IMR-90 (cell line): ENCODE measurements around the gene CYP4Z1. TPM values are rescaled to one million over a fixed set of nuclear protein-coding genes. Genes with fewer than 3 reads are reported as not detected.

Experiments
- ATAC-seq: fragments of 200-7000 bp; cut with Tn5 transposase; 2 replicates; pipeline ENCODE4 v1.9.1; 2020; ENCODE audit warnings: low read depth, mild to moderate bottlenecking, moderate library complexity
- BruUV-seq: library from RNA; stranded (reverse); fragments of 400-500 nt; replicated peaks from 2 replicates; lab custom pipeline; 2021; lab: Mats Ljungman, UMichigan
- CTCF ChIA-PET: fragments of 300-600 bp; formaldehyde crosslinking; extraction: SDS; loops from one replicate; lab custom pipeline; 2021; ENCODE audit warnings: antibody characterized with exemption; lab: Yijun Ruan, JAX
- POLR2A ChIA-PET: fragments of 300-600 bp; sonication (Branson Sonifier 250); formaldehyde crosslinking; loops from one replicate; lab custom pipeline; 2022; ENCODE audit warnings: antibody characterized with exemption; ENCODE audit not compliant: unreplicated experiment; lab: Charles Lee
- DNase-seq: peaks from one replicate; pipeline ENCODE4 v3.0.0; 2013
- H2AFZ ChIP-seq: replicated peaks from 2 replicates; pipeline ENCODE3; 2013; ENCODE audit warnings: low read length, mild to moderate bottlenecking; ENCODE audit not compliant: poor library complexity
- H2AK5ac ChIP-seq: 2 replicates; pipeline ENCODE4 v1.6.1; 2013; ENCODE audit warnings: low read depth, low read length, inconsistent platforms
- H2AK9ac ChIP-seq: replicated peaks from 2 replicates; pipeline ENCODE3; 2013; ENCODE audit warnings: mild to moderate bottlenecking, low read depth, low read length, moderate library complexity; ENCODE audit not compliant: poor library complexity
- H2BK120ac ChIP-seq: 2 replicates; pipeline ENCODE4 v1.6.1; 2013; ENCODE audit warnings: low read depth, low read length, inconsistent platforms
- H2BK15ac ChIP-seq: 3 replicates; pipeline ENCODE4 v1.6.1; 2013; ENCODE audit warnings: low read depth, low read length, inconsistent platforms
- H2BK20ac ChIP-seq: 2 replicates; pipeline ENCODE4 v1.6.1; 2013; ENCODE audit warnings: low read depth, mild to moderate bottlenecking, inconsistent platforms, low read length, moderate library complexity
- H2BK5ac ChIP-seq: 2 replicates; pipeline ENCODE4 v1.6.1; 2013; ENCODE audit warnings: mild to moderate bottlenecking, low read depth, low read length, inconsistent platforms; ENCODE audit not compliant: poor library complexity, severe bottlenecking
- H3K14ac ChIP-seq: replicated peaks from 2 replicates; pipeline ENCODE4 v1.6.1; 2013; ENCODE audit warnings: low read depth, low read length, inconsistent platforms
- H3K18ac ChIP-seq: 2 replicates; pipeline ENCODE4 v1.6.1; 2013; ENCODE audit warnings: low read depth, low read length, control low read depth
- H3K23ac ChIP-seq: 2 replicates; pipeline ENCODE4 v1.6.1; 2013; ENCODE audit warnings: low read depth, low read length, inconsistent platforms
- H3K27ac ChIP-seq: 2 replicates; pipeline ENCODE4 v1.5.1; 2013; ENCODE audit warnings: mild to moderate bottlenecking, control low read depth, low read length; ENCODE audit not compliant: insufficient read depth
- H3K27me3 ChIP-seq: 2 replicates; pipeline ENCODE4 v1.6.1; 2013; ENCODE audit warnings: low read length; ENCODE audit not compliant: control insufficient read depth, insufficient read depth
- H3K36me3 ChIP-seq: 2 replicates; pipeline ENCODE4 v1.6.1; 2013; ENCODE audit warnings: low read length, mixed read lengths; ENCODE audit not compliant: control insufficient read depth, insufficient read depth
- H3K4ac ChIP-seq: 2 replicates; pipeline ENCODE4 v1.6.1; 2013; ENCODE audit warnings: low read depth, low read length, inconsistent platforms
- H3K4me1 ChIP-seq: 2 replicates; pipeline ENCODE4 v1.6.1; 2013; ENCODE audit warnings: low read length, mixed read lengths; ENCODE audit not compliant: control insufficient read depth, insufficient read depth
- H3K4me2 ChIP-seq: 2 replicates; pipeline ENCODE4 v1.6.1; 2013; ENCODE audit warnings: low read depth, mild to moderate bottlenecking, control low read depth, low read length, moderate library complexity
- H3K4me3 ChIP-seq: 2 replicates; pipeline ENCODE4 v1.5.1; 2013; ENCODE audit warnings: low read depth, mild to moderate bottlenecking, control low read depth, low read length, moderate library complexity; ENCODE audit not compliant: insufficient read depth
- H3K56ac ChIP-seq: 2 replicates; pipeline ENCODE4 v1.6.1; 2013; ENCODE audit warnings: low read length, inconsistent platforms; ENCODE audit not compliant: insufficient read depth; ENCODE audit errors: extremely low read depth
- H3K79me1 ChIP-seq, 2 experiments: 2 replicates each; pipeline ENCODE4 v1.6.1; 2013; ENCODE audit warnings: low read length in 2 of 2, inconsistent platforms in 1 of 2, low read depth in 1 of 2
- H3K9ac ChIP-seq: 2 replicates; pipeline ENCODE4 v1.6.1; 2013; ENCODE audit warnings: low read depth, low read length, control low read depth
- H3K9me1 ChIP-seq: 2 replicates; pipeline ENCODE4 v1.6.1; 2013; ENCODE audit warnings: low read length, inconsistent platforms; ENCODE audit not compliant: insufficient read depth
- H3K9me3 ChIP-seq: 2 replicates; pipeline ENCODE4 v1.6.1; 2013; ENCODE audit warnings: low read length; ENCODE audit not compliant: control insufficient read depth, insufficient read depth
- H4K20me1 ChIP-seq: 2 replicates; pipeline ENCODE4 v1.6.1; 2013; ENCODE audit warnings: low read length, inconsistent platforms; ENCODE audit not compliant: insufficient read depth
- H4K5ac ChIP-seq: 2 replicates; pipeline ENCODE4 v1.6.1; 2013; ENCODE audit warnings: mild to moderate bottlenecking, low read depth, low read length, control low read depth
- H4K8ac ChIP-seq, 2 experiments: 2 replicates each; pipeline ENCODE4 v1.6.1; 2013; ENCODE audit warnings: low read depth in 2 of 2, low read length in 2 of 2, control low read depth in 1 of 2, inconsistent platforms in 1 of 2
- H4K91ac ChIP-seq: 2 replicates; pipeline ENCODE4 v1.6.1; 2013; ENCODE audit warnings: low read depth, low read length, inconsistent platforms; ENCODE audit not compliant: insufficient read depth
- BHLHE40 ChIP-seq: fragments of 150-350 bp; IDR thresholded peaks from 2 replicates; pipeline ENCODE4 v1.6.1; 2016; ENCODE audit warnings: mild to moderate bottlenecking, low read depth, low read length
- CEBPB ChIP-seq: IDR thresholded peaks from 2 replicates; pipeline ENCODE4 v1.6.1; 2012; ENCODE audit warnings: low read depth, low read length, improper control_type of control experiment
- MAFK ChIP-seq: IDR thresholded peaks from 2 replicates; pipeline ENCODE4 v1.6.1; 2012; ENCODE audit warnings: low read depth, low read length, improper control_type of control experiment
- MAZ ChIP-seq: IDR thresholded peaks from 2 replicates; pipeline ENCODE4 v1.6.1; 2012; ENCODE audit warnings: low read depth, mild to moderate bottlenecking, low read length, improper control_type of control experiment, moderate library complexity, borderline replicate concordance
- MXI1 ChIP-seq: IDR thresholded peaks from 2 replicates; pipeline ENCODE4 v1.6.1; 2012; ENCODE audit warnings: low read depth, mild to moderate bottlenecking, low read length, moderate library complexity, borderline replicate concordance
- NFE2L2 ChIP-seq: fragments of 150-350 bp; IDR thresholded peaks from 2 replicates; pipeline ENCODE4 v1.6.1; 2016; ENCODE audit warnings: low read depth, mild to moderate bottlenecking, low read length
- RAD21 ChIP-seq: IDR thresholded peaks from 2 replicates; pipeline ENCODE4 v1.6.1; 2012; ENCODE audit warnings: low read length, improper control_type of control experiment
- RCOR1 ChIP-seq: IDR thresholded peaks from 2 replicates; pipeline ENCODE4 v1.6.1; 2012; ENCODE audit warnings: mild to moderate bottlenecking, low read length, improper control_type of control experiment; ENCODE audit not compliant: insufficient replicate concordance
- SMC3 ChIP-seq: fragments of 150-350 bp; IDR thresholded peaks from 2 replicates; pipeline ENCODE4 v1.6.1; 2016; ENCODE audit warnings: low read depth, mild to moderate bottlenecking, antibody characterized with exemption, low read length, moderate library complexity
- WGBS, 2 experiments: methylation state at CpG; one replicate each; pipeline versions ENCODE4 v1.1.5 to v1.1.7; 2013; ENCODE audit warnings: missing lambda C conversion rate in 2 of 2; ENCODE audit not compliant: insufficient read length in 1 of 2; ENCODE audit errors: extremely low coverage in 2 of 2; 5-methylcytosine and 5-hydroxymethylcytosine counted together
- dilution Hi-C: fragments of 300-500 bp; cut with HindIII; formaldehyde crosslinking; loops from one replicate; pipeline ENCODE4 v1.14.3; 2018; ENCODE audit warnings: low sequenced_read_pairs; ENCODE audit not compliant: unreplicated experiment
- in situ Hi-C: fragments of 300-500 bp; cut with MboI; formaldehyde crosslinking; loops from 3 replicates; pipeline ENCODE4 v1.14.3; 2019; ENCODE audit warnings: low sequenced_read_pairs, inconsistent platforms, mixed read lengths
- intact Hi-C: fragments of 100-400 bp; cut with micrococcal nuclease; formaldehyde crosslinking; loops from 2 replicates; pipeline ENCODE4 v1.10.0; 2022
- polyA plus RNA-seq, 3 experiments: library from polyadenylated mRNA; depleted of rRNA; stranded (reverse); fragments of >200 nt; gene quantifications; 2 replicates each; pipeline ENCODE4 v1.2.3, GENCODE V29; 2012; ENCODE audit warnings: low replicate concordance in 1 of 3
- total RNA-seq: library from RNA; depleted of rRNA; stranded (reverse); fragments of >200 nt; gene quantifications from 2 replicates; pipeline ENCODE4 v1.2.3, GENCODE V29; 2012
- TF ChIP-seq, protein P1 (sequence below): fragments of 150-350 bp; IDR thresholded peaks from 2 replicates; pipeline ENCODE4 v1.6.1; 2016; ENCODE audit warnings: low read depth, mild to moderate bottlenecking, low read length, moderate library complexity, borderline replicate concordance
- TF ChIP-seq, protein P2 (sequence below): fragments of 150-350 bp; IDR thresholded peaks from 2 replicates; pipeline ENCODE4 v1.6.1; 2017; ENCODE audit warnings: mild to moderate bottlenecking, antibody characterized with exemption, low read length, low read depth

The CYP4Z1 gene
- total and polyA plus RNA-seq, 2 of the 4 experiments (the other 2 are of a cell fraction) = not detected

DNA sequence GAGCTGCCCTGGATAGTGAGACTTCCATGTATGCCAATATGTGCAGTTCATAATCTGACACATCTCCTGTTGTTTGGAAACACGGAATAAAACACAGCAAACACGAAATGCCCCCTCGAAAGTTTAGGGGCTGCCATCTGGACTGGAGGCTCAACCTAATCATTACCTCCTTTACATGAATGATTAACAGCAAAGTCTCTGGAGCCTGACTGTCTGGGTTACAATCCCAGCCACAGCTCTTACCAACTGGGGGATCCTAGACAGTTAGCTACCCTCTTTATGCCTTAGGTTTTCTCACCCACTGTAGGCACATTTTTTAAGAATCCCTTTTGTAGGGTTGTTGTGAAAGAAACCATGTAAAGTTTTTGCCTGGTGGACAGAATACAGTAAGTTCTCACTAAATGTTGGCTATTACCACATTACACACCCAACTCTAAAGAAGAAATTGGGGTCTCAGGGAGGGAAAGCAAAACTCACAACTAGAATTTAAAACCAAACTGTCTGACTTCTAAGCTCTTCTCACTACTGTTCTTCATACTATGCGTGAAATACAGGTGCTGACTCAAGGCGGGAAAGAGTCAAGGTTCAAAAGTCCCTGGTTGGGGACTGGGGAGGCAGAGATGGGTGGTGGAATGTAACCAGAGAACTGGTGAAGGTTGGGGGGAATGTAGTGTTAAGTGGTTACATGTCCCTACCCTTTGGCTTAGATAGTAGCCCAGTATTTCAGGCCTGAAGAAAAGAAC lies 94.4 kb downstream of the CYP4Z1 start:
- DNase-seq (no peak), ATAC-seq (no peak)
- no peak for TF ChIP-seq RAD21
- no peak for TF ChIP-seq BHLHE40
- TF ChIP-seq MAFK = no peak
- TF ChIP-seq RCOR1 = no peak
- TF ChIP-seq, protein P1, sequence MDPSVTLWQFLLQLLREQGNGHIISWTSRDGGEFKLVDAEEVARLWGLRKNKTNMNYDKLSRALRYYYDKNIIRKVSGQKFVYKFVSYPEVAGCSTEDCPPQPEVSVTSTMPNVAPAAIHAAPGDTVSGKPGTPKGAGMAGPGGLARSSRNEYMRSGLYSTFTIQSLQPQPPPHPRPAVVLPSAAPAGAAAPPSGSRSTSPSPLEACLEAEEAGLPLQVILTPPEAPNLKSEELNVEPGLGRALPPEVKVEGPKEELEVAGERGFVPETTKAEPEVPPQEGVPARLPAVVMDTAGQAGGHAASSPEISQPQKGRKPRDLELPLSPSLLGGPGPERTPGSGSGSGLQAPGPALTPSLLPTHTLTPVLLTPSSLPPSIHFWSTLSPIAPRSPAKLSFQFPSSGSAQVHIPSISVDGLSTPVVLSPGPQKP = no peak
- TF ChIP-seq MAZ = no peak
- no peak for TF ChIP-seq NFE2L2
- TF ChIP-seq, protein P2, sequence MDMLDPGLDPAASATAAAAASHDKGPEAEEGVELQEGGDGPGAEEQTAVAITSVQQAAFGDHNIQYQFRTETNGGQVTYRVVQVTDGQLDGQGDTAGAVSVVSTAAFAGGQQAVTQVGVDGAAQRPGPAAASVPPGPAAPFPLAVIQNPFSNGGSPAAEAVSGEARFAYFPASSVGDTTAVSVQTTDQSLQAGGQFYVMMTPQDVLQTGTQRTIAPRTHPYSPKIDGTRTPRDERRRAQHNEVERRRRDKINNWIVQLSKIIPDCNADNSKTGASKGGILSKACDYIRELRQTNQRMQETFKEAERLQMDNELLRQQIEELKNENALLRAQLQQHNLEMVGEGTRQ = no peak
- TF ChIP-seq MXI1 = no peak
- no peak for TF ChIP-seq SMC3
- no peak for TF ChIP-seq CEBPB
- no peaks in the 10 kb centered on the region for H3K36me3 ChIP-seq
- no peak overlapping the region for H3K56ac ChIP-seq
- ChIA-PET POLR2A (no interaction called here), CTCF (no interaction called here)
- H3K4ac ChIP-seq = no peak overlapping the region
- no peak overlapping the region for H2BK15ac ChIP-seq
- no peak overlapping the region for H4K8ac ChIP-seq
- H3K18ac ChIP-seq = no peak overlapping the region
- no peaks in the 10 kb centered on the region for H3K79me1 ChIP-seq
- H4K20me1 ChIP-seq = no peaks in the 10 kb centered on the region
- no TSS peak for BruUV-seq
- no peak overlapping the region for H2AK5ac ChIP-seq
- H3K4me1 ChIP-seq = no peaks in the 10 kb centered on the region
- no peak overlapping the region for H2BK5ac ChIP-seq
- H3K4me2 ChIP-seq = no peak overlapping the region
- H3K27ac ChIP-seq = no peak overlapping the region
- H3K14ac ChIP-seq = no peak overlapping the region
- H2BK20ac ChIP-seq = no peak overlapping the region
- dilution Hi-C loops (no loop called here), in situ Hi-C loops (no loop called here), intact Hi-C loops (no loop called here)
- H3K23ac ChIP-seq = no peak overlapping the region
- no peaks in the 10 kb centered on the region for H3K27me3 ChIP-seq
- no peak overlapping the region for H2BK120ac ChIP-seq
- H4K5ac ChIP-seq = no peak overlapping the region
- no peak overlapping the region for H2AFZ ChIP-seq
- H3K9me3 ChIP-seq = no peaks in the 10 kb centered on the region
- H2AK9ac ChIP-seq = no peak overlapping the region
- H4K91ac ChIP-seq = no peak overlapping the region
- H3K9me1 ChIP-seq = no peaks in the 10 kb centered on the region
- 0% methylated on average over 1 of the region's 5 CpGs; no CpG with 5 or more reads in 1 of the 2 experiments for WGBS, 2 experiments
- no peak overlapping the region for H3K9ac ChIP-seq
- no peak overlapping the region for H3K4me3 ChIP-seq
